GM10847 (cell line): ENCODE measurements around the gene TTLL8.
A peak's percentile ranks its signal among the peaks of the same experiment; 100 is the strongest.

Experiments used
- POLR2A ChIP-seq: IDR thresholded peaks from 2 replicates; pipeline ENCODE4 v1.6.1; 2011; ENCODE audit not compliant: insufficient read length; ENCODE audit errors: extremely low read depth

The TTLL8 gene

GRCh38 chr22:49986325-49986724 lies 71.8 kb downstream of the TTLL8 start:
- TF ChIP-seq POLR2A = no peak

GRCh38 chr22:49983148-49984042 lies 74.7 kb downstream of the TTLL8 start:
- TF ChIP-seq POLR2A = no peak

DNA sequence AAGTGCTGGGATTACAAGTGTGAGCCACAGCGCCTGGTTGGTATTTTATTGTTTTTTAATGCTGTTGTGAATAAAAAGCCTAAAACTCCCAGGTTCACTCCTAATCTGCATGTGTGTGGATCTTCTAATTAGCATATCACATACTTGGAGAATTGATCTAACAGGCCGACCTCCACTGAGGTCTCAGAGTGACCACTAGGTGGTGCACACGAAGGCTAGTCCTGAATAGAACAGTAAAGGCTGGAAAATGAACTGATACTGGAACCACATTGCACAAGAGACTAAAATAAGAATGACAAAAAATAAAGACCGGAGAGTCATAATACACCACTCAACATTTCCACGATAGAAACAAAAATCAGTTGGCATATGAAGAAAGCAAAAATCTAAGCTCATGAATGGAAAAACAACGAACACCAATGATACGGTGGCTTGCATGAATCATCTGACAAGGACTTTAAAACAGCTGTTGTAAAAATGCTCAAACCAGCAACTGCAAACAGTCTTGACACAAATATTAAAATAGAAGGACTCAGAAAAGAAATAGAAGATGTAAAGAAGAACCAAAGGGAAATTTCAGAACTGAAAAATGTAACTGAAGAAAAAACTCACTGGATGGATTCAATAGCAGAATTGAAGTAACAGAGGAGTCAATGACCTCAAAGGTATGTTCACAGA lies 78.4 kb downstream of the TTLL8 start:
- TF ChIP-seq POLR2A = no peak

DNA sequence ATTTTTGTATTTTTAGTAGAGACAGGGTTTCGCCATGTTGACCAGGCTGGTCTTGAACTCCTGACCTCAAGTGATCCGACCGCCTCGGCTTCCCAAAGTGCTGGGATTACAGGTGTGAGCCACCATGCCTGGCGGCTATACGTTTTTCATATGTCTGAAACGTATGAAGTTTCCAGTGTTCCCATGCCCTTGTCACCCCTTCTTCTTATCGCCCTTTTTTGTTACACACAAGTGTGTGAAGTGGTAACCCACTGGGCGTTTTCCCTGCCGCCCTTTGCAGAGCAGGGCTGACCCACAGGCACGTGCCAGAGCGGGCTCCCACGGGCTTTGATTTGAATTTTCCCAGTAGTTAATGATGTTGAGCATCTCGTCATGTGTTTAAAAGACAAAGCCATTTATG lies 80.5 kb downstream of the TTLL8 start:
- no peak for TF ChIP-seq POLR2A

- no peak for TF ChIP-seq POLR2A
Observed at GRCh38 chr22:49976439-49977175, 81.5 kb downstream of the TTLL8 start.

DNA sequence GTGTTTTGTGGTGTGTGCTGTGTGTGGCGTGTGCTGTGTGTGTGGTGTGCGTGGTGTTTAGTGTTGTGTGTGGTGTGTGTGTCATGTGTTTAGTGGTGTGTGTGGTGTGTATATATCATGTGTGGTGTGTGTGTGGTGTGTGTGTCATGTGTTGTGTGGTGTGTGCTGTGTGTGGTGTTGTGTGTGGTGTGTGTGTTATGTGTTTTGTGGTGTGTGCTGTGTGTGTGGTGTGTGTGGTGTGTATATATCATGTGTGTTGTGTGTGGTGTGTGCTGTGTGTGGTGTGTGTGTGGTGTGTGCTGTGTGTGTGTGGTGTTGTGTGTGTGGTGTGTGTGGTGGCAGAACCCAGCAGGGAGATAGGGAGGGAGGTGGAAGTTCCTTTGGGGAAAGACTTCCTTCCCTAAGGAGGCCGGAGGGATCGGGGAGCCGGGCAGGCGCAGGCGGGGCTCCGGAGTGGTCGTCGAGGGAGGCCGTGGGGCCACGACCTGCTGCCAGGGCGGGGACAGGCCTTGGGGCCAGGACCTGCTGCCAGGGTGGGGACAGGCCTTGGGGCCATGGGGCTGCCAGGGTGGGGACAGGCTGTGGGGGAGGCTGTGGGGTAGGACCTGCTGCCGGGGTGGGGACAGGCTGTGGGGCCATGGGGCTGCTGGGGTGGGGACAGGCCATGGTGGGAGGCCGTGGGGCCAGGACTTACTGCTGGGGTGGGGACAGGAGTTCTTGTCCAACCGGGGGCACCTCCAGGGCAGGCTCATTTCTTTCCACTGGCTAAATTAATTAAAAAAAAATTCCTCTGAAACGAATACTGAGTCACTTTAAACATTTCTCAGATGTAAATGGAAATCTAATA lies 82.3 kb downstream of the TTLL8 start:
- no peak for TF ChIP-seq POLR2A

- TF ChIP-seq POLR2A = no peak
Observed at GRCh38 chr22:49973018-49973961, 84.8 kb downstream of the TTLL8 start.

GRCh38 chr22:49972163-49973017 lies 85.7 kb downstream of the TTLL8 start:
- no peak for TF ChIP-seq POLR2A

DNA sequence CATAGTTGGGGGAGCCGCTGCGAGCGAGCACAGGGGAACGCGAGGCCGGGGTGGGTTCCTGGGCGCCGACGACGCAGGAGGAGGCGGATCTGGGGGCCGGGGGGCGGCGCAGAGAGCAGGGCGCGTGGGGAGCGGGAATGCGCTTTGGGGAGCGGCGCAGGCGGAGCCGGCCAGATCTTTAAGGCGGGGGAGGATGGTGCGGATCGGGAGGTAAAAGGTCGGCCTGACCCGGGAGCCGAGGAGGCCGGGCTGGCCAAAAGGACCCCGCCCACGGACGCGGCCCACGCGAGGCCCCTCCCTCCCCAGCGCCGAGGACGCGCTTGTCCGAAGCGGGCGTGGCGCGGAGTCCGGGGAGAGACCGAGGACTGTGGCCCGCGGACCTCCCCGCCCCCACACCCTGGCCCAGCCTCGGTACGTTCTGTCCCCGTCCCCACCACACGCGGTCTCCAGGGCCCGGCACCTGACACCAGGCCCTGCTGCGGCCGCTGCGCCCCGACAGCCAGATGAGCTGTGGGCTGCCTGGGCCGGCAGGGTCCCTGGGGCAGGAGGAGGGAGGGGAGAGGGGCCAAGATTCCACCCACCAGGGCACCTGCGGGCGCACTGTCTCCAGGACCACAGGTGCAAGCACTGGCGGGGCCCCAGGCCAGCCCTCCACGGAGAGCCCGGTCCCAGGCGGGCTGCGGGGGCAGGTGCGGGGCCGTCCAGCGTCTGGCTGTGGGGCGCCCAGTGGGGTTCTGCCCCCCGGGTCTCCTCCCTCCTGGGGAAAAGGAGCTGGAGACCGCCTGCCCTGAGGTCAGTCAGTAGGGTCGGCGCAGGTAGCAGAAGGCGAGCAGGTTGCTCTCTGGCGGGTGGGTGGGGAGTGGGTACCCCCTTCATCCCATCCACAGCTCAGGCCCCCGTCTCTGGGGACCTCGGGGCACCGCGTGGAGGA lies 86.6 kb downstream of the TTLL8 start:
- no peak for TF ChIP-seq POLR2A

GRCh38 chr22:49970528-49971231 lies 87.4 kb downstream of the TTLL8 start:
- peak; percentile 69 for TF ChIP-seq POLR2A
